Hematopoietic multipotent progenitor cell (in vitro differentiated cells): ENCODE data around the gene ZGLP1. TPM values are rescaled to one million over a fixed set of nuclear protein-coding genes. Genes with fewer than 3 reads are reported as not detected.

Experiments
- DNase-seq, 3 donors: peaks; one replicate each; pipeline ENCODE4 v3.0.0-alpha.2; 2011 to 2015; ENCODE audit warnings: low read depth in 2 of 3, low spot score in 2 of 3
- total RNA-seq: library from RNA; depleted of rRNA; stranded (reverse); fragments of >200 nt; gene quantifications from one replicate; pipeline ENCODE4 v1.2.3, GENCODE V29; 2012

ZGLP1 gene
- total RNA-seq, 1 donor = 0.54 TPM

DNA sequence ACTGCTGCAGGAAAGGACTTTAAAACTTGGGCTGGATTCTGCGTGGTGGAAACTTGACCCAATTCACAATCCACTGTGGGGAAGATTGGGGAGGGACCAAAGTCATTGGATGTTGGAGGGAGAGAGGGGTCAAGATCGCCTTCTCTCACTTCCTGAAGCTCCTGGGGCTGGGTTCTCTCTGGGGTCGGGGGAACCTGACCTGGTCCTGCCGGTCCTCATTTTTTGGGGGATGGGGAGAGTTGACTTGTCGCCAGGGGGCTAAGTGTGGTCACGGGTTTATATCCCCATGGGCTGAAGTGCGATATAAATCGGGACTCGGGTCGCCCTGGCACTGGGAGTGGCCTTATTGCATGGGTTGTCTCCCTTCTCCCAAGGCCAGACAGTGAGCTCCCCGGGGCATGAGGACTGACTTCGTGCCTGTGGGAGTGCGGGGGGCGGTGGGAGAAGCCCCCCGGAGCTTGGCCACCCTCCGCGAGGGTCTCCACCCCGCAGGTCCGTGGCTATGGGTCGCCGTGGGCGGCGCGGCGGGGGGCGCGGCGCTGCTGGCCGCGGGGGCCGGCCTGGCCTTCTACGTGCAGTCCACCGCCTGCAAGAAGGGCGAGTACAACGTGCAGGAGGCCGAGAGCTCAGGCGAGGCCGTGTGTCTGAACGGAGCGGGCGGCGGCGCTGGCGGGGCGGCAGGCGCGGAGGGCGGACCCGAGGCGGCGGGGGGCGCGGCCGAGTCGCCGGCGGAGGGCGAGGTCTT, 13.6 kb downstream of the ZGLP1 start:
- DNase-seq = no peak

DNA sequence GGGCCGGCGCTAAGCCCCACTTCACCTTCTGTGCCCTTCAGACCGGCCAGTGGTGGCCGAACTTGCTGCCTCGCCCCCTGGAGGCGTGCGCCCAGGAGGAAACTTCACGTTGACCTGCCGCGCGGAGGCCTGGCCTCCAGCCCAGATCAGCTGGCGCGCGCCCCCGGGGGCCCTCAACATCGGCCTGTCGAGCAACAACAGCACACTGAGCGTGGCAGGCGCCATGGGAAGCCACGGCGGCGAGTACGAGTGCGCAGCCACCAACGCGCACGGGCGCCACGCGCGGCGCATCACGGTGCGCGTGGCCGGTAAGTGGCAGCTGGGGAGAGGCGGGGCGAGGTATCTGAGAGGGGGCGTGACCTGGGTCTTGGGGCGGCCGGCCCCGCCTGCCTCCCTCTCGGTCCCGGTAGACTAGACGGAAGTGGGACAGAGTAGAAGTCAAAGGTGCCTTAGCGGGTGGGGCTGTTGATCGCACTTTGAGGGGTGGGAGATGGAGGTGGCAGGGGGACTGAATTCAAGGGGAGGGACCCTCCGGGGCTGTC, 14.2 kb downstream of the ZGLP1 start:
- peak in 1 of 3 donors; percentile 57 for DNase-seq

DNA sequence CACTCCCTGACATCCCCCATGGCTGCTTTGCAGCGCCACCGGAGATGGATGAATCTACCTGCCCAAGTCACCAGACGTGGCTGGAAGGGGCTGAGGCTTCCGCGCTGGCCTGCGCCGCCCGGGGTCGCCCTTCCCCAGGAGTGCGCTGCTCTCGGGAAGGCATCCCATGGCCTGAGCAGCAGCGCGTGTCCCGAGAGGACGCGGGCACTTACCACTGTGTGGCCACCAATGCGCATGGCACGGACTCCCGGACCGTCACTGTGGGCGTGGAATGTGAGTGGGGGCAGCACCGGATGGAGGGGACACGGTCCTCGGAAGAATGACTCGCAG, 15.3 kb downstream of the ZGLP1 start:
- DNase-seq = no peak

DNA sequence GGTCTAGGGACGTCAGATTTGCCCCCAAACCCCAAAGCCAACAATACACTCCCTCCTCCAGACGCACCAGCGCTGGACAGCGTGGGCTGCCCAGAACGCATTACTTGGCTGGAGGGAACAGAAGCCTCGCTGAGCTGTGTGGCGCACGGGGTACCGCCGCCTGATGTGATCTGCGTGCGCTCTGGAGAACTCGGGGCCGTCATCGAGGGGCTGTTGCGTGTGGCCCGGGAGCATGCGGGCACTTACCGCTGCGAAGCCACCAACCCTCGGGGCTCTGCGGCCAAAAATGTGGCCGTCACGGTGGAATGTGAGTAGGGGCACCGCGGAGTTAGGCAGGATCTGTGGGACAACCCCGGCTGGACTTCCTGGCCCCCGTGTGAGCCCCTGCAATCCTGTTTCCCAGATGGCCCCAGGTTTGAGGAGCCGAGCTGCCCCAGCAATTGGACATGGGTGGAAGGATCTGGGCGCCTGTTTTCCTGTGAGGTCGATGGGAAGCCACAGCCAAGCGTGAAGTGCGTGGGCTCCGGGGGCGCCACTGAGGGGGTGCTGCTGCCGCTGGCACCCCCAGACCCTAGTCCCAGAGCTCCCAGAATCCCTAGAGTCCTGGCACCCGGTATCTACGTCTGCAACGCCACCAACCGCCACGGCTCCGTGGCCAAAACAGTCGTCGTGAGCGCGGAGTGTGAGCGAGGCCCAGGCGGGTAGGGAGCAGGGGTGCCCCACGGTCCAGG, 15.8 kb downstream of the ZGLP1 start:
- no peak for DNase-seq

DNA sequence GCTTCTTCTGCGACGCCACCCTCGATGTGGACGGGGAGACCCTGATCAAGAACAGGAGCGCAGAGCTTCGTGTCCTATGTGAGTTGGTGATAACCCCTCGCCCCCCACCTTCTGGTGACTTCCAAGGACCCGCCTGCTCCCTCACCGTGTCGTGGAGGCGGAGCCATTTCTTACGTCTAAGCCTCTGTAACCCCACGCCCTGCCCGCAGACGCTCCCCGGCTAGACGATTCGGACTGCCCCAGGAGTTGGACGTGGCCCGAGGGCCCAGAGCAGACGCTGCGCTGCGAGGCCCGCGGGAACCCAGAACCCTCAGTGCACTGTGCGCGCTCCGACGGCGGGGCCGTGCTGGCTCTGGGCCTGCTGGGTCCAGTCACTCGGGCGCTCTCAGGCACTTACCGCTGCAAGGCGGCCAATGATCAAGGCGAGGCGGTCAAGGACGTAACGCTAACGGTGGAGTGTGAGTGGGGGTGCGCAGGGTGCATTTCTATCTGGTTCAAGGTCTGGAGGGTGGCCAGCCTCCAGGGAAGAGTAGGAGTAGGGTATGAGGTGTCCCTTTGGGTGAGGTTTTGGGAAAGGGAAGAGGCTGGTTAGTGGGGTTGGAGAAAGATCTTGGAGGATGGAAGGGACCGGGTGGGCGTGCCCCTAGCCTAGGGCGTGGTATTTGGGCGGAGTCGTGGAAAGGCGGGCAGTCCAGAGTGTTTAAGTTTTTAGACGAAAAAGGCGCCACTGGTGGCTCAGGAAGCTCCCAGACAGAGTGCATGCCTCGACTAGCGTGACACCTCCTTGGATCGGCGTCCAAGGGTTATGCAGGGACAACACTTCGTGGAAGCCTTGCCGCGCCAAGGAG, 16.6 kb downstream of the ZGLP1 start:
- no peak for DNase-seq

DNA sequence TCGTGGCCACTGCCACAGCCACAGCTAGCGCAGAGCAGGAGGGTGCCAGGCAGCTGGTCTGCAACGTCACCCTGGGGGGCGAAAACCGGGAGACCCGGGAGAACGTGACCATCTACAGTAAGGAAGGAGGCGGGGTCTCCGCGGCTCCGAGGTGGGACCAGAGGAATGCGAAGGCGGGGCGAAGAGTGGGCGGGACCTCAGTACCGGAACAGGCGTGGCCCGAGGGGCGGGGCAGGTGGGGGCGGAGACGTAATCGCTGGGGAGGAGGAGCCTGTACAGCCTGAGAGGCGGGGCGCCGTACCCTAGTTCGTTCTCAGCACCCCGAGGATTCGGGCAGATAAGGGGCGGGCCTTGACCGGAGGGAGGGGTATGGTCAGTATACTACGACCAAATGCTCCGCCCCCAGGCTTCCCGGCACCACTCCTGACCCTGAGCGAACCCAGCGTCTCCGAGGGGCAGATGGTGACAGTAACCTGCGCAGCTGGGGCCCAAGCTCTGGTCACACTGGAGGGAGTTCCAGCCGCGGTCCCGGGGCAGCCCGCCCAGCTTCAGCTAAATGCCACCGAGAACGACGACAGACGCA, 17.3 kb downstream of the ZGLP1 start:
- DNase-seq = peak in 2 of 3 donors; percentile 69 to 75

DNA sequence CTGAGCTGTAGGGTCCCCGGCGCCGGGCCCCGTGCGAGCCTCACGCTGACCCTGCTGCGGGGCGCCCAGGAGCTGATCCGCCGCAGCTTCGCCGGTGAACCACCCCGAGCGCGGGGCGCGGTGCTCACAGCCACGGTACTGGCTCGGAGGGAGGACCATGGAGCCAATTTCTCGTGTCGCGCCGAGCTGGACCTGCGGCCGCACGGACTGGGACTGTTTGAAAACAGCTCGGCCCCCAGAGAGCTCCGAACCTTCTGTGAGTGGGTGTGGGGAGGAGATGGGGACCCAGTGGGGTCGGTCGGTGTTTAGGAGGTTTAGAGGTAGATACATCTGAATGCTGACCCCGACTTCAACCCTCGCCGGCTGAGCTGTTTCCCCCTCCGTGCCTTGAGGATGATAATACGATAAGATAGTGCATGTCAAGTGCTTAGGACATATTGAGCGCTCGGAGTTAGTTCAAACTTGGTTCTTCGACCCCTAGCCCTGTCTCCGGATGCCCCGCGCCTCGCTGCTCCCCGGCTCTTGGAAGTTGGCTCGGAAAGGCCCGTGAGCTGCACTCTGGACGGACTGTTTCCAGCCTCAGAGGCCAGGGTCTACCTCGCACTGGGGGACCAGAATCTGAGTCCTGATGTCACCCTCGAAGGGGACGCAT, 17.9 kb downstream of the ZGLP1 start:
- no peak for DNase-seq

DNA sequence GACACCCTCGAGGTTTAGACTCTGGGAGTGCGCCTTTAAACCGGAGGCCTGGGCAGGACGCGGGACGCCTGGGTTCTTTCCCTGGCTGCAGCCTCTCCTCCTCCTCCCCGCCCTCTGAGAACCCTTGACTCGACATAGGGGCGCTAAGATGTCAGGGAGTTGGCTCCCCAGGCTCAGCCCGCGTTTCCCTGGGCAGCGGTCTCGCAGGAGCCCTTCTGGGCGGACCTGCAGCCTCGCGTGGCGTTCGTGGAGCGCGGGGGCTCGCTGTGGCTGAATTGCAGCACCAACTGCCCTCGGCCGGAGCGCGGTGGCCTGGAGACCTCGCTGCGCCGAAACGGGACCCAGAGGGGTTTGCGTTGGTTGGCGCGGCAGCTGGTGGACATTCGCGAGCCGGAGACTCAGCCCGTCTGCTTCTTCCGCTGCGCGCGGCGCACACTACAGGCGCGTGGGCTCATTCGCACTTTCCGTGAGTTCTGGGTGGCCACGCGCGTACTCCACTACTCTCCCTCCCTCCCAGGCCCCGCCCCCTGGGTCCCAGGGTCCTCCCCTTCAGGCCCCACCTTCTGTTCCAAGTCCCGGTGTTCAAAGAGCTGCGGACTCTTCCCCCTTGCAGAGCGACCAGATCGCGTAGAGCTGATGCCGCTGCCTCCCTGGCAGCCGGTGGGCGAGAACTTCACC, 18.6 kb downstream of the ZGLP1 start:
- DNase-seq = no peak

DNA sequence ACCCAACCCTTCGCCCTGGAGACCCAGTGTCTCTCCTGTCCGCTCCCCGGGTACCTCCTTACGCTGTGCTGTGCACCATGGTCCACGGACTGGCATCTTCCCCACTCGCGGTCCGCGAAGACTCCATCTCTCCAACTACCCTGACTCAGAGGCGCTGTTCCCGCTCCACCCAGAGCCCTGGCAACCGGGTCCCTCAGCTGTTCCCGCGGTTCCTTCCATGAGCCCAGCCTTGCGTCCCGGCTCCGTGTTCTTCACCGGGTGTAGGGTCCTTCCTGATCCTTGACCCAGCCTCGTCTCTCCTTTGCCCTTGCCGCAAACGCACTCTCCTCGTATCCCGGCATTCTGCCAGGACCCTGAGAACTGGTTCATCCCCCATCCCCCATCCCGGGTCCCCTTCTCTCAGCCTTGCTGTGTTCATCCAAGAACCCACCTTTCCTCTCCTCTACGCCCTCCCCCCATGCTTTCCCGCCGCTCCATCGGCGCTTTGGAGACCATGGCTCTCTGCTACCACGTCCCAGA, 19.2 kb downstream of the ZGLP1 start:
- no peak for DNase-seq

DNA sequence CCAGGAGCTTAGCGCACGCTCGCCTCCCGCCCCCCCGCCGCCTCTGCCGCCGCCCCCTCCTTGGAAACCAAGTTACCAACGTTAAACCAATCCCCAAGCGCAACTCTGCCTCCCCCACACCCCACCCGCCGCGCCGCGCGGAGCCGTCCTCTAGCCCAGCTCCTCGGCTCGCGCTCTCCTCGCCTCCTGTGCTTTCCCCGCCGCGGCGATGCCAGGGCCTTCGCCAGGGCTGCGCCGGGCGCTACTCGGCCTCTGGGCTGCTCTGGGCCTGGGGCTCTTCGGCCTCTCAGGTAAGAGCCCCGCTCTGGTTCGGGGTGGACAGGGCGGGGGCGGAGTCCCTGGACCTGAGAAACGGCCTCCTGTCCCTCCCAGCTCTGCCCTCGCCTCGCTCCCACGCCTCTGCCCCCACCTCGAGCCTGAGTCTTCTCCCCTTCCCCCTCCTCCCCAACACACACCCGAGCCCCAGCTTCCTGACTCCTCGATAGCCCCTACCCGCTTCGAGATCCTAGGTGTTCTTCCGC, 19.7 kb downstream of the ZGLP1 start, which contains the start of gene ICAM5:
TSS of gene ICAM5 (plus strand) at position 117 of the 521 bp plus-strand sequence. CDS start at position 209, 92 bp downstream.
- DNase-seq = no peak

DNA sequence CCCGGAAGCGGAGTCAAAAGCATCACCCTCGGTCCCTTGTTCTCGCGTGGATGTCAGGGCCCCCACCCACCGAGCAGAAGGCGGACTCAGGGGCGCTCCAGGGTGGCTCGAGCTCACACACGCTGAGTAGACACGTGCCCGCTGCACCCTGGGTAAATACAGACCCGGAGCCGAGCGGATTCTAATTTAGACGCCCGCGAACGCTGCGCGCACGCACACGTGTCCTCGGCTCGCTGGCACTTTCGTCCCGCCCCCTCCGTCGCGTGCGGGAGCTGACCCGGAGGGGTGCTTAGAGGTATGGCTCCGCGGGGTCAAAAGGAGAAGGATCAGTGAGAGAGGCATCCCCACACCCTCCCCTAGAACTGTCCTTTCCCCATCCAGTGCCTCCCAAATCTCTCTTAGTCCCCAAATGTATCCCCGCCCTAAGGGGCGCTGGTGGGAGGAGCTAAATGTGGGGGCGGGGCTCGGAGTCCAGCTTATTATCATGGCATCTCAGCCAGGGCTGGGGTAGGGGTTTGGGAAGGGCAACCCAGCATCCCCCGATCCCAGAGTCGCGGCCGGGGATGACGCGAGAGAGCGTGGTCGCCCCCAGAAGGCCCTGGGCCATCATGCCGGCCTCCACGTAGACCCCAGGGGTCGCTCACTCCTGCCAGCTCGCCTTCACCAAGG, 20.3 kb downstream of the ZGLP1 start:
- peak in 2 of 3 donors; percentile 74 to 77 for DNase-seq

DNA sequence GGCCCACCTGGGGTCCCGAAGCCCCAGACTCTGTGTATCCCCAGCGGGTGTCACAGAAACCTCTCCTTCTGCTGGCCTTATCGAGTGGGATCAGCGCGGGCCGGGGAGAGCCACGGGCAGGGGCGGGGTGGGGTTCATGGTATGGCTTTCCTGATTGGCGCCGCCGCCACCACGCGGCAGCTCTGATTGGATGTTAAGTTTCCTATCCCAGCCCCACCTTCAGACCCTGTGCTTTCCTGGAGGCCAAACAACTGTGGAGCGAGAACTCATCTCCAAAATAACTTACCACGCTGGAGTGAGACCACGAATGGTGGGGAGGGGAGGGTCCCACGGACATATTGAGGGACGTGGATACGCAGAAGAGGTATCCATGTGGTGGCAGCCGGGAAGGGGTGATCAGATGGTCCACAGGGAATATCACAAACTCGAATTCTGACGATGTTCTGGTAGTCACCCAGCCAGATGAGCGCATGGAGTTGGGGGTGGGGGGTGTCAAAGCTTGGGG, 20.9 kb downstream of the ZGLP1 start:
- DNase-seq = peak in 1 of 3 donors; percentile 64

DNA sequence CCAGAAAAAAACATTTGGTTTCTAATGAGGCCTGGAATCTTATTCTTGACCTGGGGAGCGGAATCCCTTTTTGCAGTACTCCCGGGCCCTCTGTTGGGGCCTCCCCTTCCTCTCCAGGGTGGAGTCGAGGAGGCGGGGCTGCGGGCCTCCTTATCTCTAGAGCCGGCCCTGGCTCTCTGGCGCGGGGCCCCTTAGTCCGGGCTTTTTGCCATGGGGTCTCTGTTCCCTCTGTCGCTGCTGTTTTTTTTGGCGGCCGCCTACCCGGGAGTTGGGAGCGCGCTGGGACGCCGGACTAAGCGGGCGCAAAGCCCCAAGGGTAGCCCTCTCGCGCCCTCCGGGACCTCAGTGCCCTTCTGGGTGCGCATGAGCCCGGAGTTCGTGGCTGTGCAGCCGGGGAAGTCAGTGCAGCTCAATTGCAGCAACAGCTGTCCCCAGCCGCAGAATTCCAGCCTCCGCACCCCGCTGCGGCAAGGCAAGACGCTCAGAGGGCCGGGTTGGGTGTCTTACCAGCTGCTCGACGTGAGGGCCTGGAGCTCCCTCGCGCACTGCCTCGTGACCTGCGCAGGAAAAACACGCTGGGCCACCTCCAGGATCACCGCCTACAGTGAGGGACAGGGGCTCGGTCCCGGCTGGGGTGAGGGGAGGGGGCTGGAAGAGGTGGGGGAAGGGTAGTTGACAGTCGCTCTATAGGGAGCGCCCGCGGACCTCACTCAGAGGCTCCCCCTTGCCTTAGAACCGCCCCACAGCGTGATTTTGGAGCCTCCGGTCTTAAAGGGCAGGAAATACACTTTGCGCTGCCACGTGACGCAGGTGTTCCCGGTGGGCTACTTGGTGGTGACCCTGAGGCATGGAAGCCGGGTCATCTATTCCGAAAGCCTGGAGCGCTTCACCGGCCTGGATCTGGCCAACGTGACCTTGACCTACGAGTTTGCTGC, 22.5 kb downstream of the ZGLP1 start, which contains the start of gene ICAM4:
TSS of gene ICAM4 (plus strand) at position 153 of the 935 bp plus-strand sequence. CDS start at position 211, 58 bp downstream.
- peak in 1 of 3 donors; percentile 83 for DNase-seq

DNA sequence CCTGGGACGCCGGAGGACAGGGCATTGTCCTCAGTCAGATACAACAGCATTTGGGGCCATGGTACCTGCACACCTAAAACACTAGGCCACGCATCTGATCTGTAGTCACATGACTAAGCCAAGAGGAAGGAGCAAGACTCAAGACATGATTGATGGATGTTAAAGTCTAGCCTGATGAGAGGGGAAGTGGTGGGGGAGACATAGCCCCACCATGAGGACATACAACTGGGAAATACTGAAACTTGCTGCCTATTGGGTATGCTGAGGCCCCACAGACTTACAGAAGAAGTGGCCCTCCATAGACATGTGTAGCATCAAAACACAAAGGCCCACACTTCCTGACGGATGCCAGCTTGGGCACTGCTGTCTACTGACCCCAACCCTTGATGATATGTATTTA, 24.2 kb downstream of the ZGLP1 start:
- DNase-seq = no peak

DNA sequence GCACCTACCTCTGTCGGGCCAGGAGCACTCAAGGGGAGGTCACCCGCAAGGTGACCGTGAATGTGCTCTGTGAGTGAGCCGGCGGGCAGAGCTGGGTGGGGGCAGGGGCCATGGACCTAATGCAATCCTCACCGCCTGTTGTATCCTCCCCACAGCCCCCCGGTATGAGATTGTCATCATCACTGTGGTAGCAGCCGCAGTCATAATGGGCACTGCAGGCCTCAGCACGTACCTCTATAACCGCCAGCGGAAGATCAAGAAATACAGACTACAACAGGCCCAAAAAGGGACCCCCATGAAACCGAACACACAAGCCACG, 24.7 kb downstream of the ZGLP1 start:
- DNase-seq = no peak

DNA sequence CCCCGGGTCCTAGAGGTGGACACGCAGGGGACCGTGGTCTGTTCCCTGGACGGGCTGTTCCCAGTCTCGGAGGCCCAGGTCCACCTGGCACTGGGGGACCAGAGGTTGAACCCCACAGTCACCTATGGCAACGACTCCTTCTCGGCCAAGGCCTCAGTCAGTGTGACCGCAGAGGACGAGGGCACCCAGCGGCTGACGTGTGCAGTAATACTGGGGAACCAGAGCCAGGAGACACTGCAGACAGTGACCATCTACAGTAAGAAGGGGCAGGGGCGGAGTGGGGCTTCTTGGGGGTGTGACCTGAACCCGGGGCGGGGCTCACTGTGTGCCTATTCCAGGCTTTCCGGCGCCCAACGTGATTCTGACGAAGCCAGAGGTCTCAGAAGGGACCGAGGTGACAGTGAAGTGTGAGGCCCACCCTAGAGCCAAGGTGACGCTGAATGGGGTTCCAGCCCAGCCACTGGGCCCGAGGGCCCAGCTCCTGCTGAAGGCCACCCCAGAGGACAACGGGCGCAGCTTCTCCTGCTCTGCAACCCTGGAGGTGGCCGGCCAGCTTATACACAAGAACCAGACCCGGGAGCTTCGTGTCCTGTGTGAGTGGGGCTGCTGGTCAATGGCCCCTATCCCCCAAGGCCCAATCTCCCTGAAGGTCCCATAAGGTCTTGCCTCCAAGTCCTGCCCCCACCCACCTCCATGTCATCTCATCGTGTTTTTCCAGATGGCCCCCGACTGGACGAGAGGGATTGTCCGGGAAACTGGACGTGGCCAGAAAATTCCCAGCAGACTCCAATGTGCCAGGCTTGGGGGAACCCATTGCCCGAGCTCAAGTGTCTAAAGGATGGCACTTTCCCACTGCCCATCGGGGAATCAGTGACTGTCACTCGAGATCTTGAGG, 25.3 kb downstream of the ZGLP1 start:
- no peak for DNase-seq
